NT2/D1 (cell line): Measurements from ENCODE around the gene SNHG17.
"Not testable (repeated sequence)": the region's sequence is repeated elsewhere in the genome, so short reads cannot be mapped to it uniquely, and the experiment has no call there.

Experiments
- SUZ12 ChIP-seq: IDR thresholded peaks from 2 replicates; pipeline ENCODE4 v1.6.1; 2011; ENCODE audit not compliant: insufficient read length, insufficient read depth; ENCODE audit errors: extremely low read depth
- YY1 ChIP-seq: IDR thresholded peaks from 2 replicates; pipeline ENCODE4 v1.6.1; 2011; ENCODE audit not compliant: insufficient read length, insufficient read depth
- ZNF274 ChIP-seq: IDR thresholded peaks from 2 replicates; pipeline ENCODE4 v1.6.1; 2011; ENCODE audit warnings: mild to moderate bottlenecking, low read depth, low read length

GRCh38 chr20:38395751-38396395, 39.3 kb downstream of the SNHG17 start:
- TF ChIP-seq ZNF274, YY1, SUZ12: not testable (repeated sequence)
